ENCODE measurements around the gene KIF5B.
"Not testable (repeated sequence)": the region's sequence is repeated elsewhere in the genome, so short reads cannot be mapped to it uniquely, and the experiment has no call there.

The KIF5B gene

GRCh38 chr10:32005050-32005449 is 51.2 kb downstream of the KIF5B start:
- peak in 1 of 2 donors; percentile 65 for DNase-seq

- no peak for DNase-seq
Observed at GRCh38 chr10:32004161-32004591, 52.0 kb downstream of the KIF5B start.

GRCh38 chr10:32002531-32002930 is 53.7 kb downstream of the KIF5B start:
- no peak for DNase-seq

GRCh38 chr10:32000937-32001336 is 55.3 kb downstream of the KIF5B start:
- DNase-seq, result no peak

- no peak for DNase-seq
Observed at GRCh38 chr10:31999836-32000235, 56.4 kb downstream of the KIF5B start.

GRCh38 chr10:31999070-31999660 is 57.1 kb downstream of the KIF5B start:
- no peak for DNase-seq

- no peak for DNase-seq
Observed at GRCh38 chr10:31994926-31995325, 61.3 kb downstream of the KIF5B start.

- DNase-seq, result no peak
Observed at GRCh38 chr10:31990937-31991336, 65.3 kb downstream of the KIF5B start.

GRCh38 chr10:31987786-31988185 is 68.4 kb downstream of the KIF5B start:
- not testable (repeated sequence) for DNase-seq

- DNase-seq, result no peak
Observed at GRCh38 chr10:31982111-31982510, 74.1 kb downstream of the KIF5B start.

- no peak for DNase-seq
Observed at GRCh38 chr10:31980471-31980870, 75.8 kb downstream of the KIF5B start.

- not testable (repeated sequence) for DNase-seq
Observed at GRCh38 chr10:31979071-31979470, 77.2 kb downstream of the KIF5B start.

GRCh38 chr10:31978156-31978483 is 78.1 kb downstream of the KIF5B start:
- DNase-seq, result no peak

GRCh38 chr10:31977440-31978155 is 78.6 kb downstream of the KIF5B start:
- peak; percentile 69 to 90 for DNase-seq

- DNase-seq, result no peak
Observed at GRCh38 chr10:31975157-31975765, 81.0 kb downstream of the KIF5B start.

GRCh38 chr10:31974434-31975124 is 81.6 kb downstream of the KIF5B start:
- no peak for DNase-seq

GRCh38 chr10:31972519-31973041 is 83.6 kb downstream of the KIF5B start:
- DNase-seq, result peak; percentile 37 to 47

GRCh38 chr10:31969847-31970246 is 86.4 kb downstream of the KIF5B start:
- DNase-seq, result not testable (repeated sequence)

GRCh38 chr10:31963589-31963980 is 92.6 kb downstream of the KIF5B start:
- DNase-seq, result no peak

- no peak for DNase-seq
Observed at GRCh38 chr10:31962826-31963588, 93.2 kb downstream of the KIF5B start.

GRCh38 chr10:31961277-31962074 is 94.7 kb downstream of the KIF5B start:
- DNase-seq, result peak; percentile 62

Measured in inflammatory macrophage treated with lipopolysaccharide for 1 hour (primary cell).